HL-60 (cell line): ENCODE measurements around the gene AFF2.

ENCODE experiments used
- GABPA ChIP-seq: IDR thresholded peaks from 2 replicates; pipeline ENCODE4 v1.6.1; 2012; ENCODE audit warnings: low read depth
- TF ChIP-seq, protein P1 (sequence below): IDR thresholded peaks from one replicate; pipeline ENCODE4 v1.5.1; 2011; ENCODE audit warnings: low read length, control low read depth, inconsistent platforms; ENCODE audit not compliant: insufficient read depth

- TF ChIP-seq, protein P1, sequence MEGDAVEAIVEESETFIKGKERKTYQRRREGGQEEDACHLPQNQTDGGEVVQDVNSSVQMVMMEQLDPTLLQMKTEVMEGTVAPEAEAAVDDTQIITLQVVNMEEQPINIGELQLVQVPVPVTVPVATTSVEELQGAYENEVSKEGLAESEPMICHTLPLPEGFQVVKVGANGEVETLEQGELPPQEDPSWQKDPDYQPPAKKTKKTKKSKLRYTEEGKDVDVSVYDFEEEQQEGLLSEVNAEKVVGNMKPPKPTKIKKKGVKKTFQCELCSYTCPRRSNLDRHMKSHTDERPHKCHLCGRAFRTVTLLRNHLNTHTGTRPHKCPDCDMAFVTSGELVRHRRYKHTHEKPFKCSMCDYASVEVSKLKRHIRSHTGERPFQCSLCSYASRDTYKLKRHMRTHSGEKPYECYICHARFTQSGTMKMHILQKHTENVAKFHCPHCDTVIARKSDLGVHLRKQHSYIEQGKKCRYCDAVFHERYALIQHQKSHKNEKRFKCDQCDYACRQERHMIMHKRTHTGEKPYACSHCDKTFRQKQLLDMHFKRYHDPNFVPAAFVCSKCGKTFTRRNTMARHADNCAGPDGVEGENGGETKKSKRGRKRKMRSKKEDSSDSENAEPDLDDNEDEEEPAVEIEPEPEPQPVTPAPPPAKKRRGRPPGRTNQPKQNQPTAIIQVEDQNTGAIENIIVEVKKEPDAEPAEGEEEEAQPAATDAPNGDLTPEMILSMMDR = no peak
- TF ChIP-seq GABPA = no peak
Measured at GRCh38 chrX:148643460-148643859, 143.0 kb downstream of the AFF2 start.
